GM21529 (cell line): ENCODE measurements around the gene OPN3.

Experiments
- ATAC-seq: cut with Tn5 transposase; IDR thresholded peaks from one replicate; pipeline ENCODE4 v1.9.1; 2021; ENCODE audit not compliant: unreplicated experiment

Gene OPN3

GRCh38 chr1:241624935-241625334, 15.2 kb downstream of the OPN3 start:
- ATAC-seq, result no peak

- no peak for ATAC-seq
Observed at GRCh38 chr1:241622669-241623068, 17.5 kb downstream of the OPN3 start.

DNA sequence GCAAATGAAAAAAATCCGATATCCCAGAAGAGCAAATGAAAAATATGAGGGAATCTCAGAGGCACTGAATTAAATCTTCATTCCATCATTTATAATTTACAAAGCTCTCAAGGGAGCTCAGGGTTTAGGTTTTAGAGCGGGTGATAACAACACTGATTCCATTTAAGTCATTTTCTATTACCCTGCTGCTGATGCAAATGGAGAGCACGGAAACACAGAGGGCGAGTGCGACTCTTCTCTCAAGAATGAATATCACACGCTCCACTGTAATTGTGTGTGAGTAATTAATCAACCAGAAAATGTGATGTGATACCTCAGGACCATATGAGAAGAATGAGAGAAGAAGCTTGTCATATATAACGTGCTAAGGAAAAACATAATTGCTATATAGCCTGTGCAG, 22.7 kb downstream of the OPN3 start:
- no peak for ATAC-seq

DNA sequence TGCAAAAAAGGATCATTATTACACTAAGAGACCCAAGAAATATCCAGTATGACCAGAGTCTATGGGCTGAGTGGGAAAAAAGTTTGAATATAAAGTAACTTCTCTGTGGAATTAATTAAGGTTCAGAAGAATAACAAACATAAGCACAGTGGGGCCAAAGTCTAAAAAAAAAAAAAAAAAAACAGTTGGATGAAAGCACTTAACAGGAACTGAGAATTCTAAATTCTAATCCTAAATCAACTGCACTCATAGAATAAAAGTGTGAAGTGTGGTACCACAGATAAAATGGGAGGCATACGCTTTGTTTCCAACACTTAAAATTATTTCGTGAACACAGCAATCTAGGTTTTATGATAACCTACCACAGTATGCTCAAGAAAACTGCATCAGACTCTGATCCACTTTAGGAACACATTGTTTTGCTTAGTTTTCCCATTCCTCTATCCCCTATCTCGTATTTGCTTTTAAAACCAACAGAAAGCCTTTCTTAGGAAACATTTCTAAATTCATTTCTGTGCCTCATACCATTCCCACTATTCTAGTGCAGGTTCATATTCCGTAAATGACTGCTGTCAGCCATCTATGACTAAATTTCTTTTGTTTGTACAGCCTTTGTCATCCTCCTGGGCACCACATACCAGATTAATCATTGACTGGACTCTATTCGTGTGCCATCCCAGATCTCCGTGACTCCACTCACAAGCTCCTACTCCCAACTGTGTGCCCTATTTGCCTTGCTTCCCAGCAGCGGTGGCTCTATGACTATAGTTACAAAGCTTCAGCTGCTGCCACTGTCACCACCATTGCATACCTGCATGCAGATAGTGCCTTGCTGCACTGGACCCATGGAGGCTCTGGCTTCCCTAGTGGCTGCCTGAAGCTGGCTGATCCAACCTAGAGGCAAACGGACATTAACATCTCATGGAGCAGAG, 24.9 kb downstream of the OPN3 start:
- ATAC-seq, result no peak

DNA sequence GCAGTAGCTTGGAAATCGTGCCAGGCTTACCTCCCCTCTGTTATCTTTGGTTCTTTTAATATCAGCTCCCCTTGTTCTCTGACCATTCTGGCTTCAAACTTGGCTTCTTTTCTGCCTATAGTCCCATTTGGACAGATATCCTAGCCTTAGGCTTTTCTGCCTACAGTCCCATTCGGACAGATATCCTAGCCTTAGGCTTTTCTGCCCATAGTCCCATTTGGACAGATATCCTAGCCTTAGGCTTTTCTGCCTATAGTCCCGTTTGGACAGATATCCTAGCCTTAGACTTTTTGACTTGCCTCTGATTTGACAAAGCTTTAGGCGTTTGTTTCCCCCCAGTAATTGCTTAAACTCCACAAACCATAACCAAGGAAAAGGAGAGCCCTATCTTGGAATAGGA, 25.6 kb downstream of the OPN3 start:
- no peak for ATAC-seq

GRCh38 chr1:241614144-241614543, 26.0 kb downstream of the OPN3 start:
- no peak for ATAC-seq

GRCh38 chr1:241612533-241613477, 27.4 kb downstream of the OPN3 start:
- no peak for ATAC-seq

DNA sequence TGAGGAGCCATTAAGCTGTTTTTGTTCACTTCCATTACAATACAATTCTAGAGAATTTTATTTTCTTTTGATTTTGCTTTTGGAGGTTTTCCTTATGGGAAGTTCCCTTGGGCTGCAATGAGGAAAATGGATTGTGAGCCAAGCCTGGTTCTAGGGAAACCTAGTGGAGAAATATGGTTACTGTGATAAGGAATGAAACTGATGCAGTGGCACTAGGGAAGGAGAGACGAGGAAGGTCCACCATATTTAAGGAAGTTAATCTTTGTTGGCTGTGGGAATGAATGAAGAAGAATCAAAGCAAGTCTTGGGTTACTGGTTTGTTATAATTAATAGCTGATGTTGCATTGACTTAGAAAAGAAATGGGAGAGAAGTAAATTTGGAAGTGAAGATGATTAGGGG, 28.4 kb downstream of the OPN3 start:
- ATAC-seq, result no peak

DNA sequence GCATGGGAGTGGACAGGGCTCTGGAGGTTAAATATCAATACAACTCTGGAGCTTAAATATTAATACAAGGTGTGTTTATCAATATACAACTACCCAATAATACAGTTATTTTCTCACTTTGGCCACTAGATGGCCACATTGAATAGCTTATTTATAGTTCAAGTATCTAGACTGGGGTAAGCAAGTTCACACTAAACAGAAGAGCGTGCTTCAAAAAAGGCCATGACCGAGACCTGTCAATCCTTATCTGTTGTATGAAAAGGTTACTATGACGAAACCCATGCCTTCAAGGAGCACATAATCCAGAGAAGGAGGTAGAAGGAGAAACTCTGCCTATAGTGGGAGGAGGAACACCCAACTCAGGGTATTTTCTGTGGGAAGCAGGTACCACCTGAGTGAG, 29.1 kb downstream of the OPN3 start:
- ATAC-seq, result peak; percentile 91

GRCh38 chr1:241610056-241610815, 29.9 kb downstream of the OPN3 start:
- ATAC-seq, result no peak

DNA sequence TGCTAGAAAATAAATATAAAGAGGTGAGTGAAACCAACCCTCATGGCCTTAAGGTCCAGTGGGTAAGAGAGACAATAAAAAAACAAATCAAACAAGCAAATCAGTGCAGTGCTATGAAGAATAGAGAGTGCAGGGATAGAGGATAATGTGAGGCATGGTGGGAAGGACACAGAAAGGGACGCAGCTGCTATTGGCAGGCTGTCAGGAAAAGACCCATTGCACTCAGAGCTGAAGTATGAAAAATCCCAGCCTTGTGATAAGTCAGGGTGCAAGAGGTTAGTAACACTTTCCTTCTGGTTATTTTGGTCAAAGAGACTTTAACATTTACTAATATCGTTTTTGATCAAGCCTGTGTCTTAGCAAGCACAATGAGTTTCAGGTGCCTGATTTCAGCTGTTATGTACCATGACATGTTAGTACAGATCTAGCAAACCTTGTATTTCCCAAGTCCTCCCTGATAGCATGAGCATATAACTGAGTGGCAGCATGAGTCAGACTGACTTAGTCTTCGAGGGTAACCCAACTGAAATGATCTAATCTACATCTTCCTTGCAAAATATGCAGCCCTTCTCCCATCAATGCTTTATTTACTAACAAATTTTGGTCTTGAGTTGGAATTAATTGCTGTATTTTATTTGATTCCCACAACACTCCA, 31.7 kb downstream of the OPN3 start:
- no peak for ATAC-seq

DNA sequence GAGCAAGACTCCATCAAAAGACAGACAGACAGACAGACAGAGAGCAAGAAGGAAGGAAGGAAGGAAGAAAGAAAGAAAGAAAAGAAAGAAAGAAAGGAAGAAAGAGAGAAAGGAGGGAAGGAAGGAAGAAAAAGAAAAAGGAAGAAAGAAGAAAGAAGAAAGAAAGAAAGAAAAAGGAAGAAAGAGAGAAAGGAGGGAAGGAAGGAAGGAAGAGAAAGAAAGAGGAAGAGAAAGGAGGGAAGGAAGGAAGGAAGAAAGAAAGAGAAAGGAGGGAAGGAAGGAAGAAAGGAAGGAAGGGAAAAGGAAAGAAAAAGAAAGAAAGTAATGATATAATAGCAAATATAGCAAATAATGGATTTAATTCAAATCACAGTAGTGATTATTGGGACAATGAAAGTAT, 32.7 kb downstream of the OPN3 start:
- no peak for ATAC-seq

DNA sequence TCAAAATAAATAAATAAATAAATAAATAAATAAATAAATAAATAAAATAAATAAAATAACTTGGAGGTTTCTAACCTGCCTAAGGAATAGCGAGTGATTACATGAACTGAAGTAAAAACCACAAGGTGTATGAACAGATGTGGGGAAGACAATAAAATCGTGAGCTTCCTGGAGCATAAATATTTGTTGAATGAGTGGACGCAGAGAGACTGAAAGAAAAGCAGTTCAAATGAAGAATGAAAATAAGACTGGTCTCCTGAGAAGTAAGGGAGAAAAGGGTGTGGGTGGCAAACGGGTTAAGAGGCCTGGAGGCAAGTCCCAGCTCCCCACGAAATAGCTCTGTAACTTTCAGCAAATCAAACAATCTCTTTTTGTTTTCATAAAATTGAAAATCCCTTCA, 33.6 kb downstream of the OPN3 start:
- ATAC-seq, result no peak

- ATAC-seq, result no peak
Observed at GRCh38 chr1:241605146-241605805, 34.9 kb downstream of the OPN3 start.

- ATAC-seq, result no peak
Observed at GRCh38 chr1:241603731-241604245, 36.4 kb downstream of the OPN3 start.

- ATAC-seq, result peak; percentile 92
Observed at GRCh38 chr1:241600496-241600901, 39.7 kb downstream of the OPN3 start.

- peak; percentile 40 for ATAC-seq
Observed at GRCh38 chr1:241598249-241598648, 41.9 kb downstream of the OPN3 start.

GRCh38 chr1:241596633-241597032, 43.5 kb downstream of the OPN3 start:
- no peak for ATAC-seq

DNA sequence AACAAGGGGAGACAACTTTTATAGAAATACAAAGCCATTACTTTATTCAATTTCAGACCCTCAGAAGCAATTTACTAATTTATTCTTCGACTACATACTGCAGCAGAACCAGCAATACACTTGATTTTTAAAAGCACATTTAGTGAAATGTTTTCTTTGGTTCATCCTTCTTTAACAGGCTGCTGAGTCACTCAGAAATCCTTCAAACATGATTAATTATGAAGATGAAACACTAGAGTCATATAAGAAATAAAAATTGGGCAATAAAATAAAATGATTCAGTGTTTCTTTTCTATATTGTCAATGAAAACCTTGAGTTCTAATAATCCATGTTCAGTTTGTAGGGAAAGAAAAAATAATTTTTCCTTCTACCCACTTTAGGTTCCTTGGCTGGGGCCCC, 47.0 kb downstream of the OPN3 start:
- no peak for ATAC-seq
